Neural progenitor cell (in vitro differentiated cells): ENCODE data around the gene ENPP6. TPM values are rescaled to one million over a fixed set of nuclear protein-coding genes. Genes with fewer than 3 reads are reported as not detected.

Source experiments
- DNase-seq: peaks from one replicate; pipeline ENCODE4 v3.0.0-alpha.2; 2016; ENCODE audit warnings: low spot score
- H2AFZ ChIP-seq: fragments of 200-600 bp; sonication (generic); replicated peaks from 2 replicates; pipeline ENCODE4 v1.6.1; 2016; ENCODE audit warnings: antibody characterized with exemption
- H3F3A ChIP-seq: fragments of 200-600 bp; sonication (generic); 2 replicates; pipeline ENCODE4 v1.6.1; 2016; ENCODE audit warnings: antibody characterized with exemption, low read depth
- H3K27ac ChIP-seq: fragments of 200-600 bp; sonication (generic); 2 replicates; pipeline ENCODE4 v1.5.1; 2016; ENCODE audit warnings: mild to moderate bottlenecking
- H3K27me3 ChIP-seq: fragments of 200-600 bp; sonication (generic); 2 replicates; pipeline ENCODE4 v1.6.1; 2016; ENCODE audit warnings: mild to moderate bottlenecking, moderate library complexity
- H3K36me3 ChIP-seq: fragments of 200-600 bp; sonication (generic); 2 replicates; pipeline ENCODE4 v1.5.1; 2016
- H3K4me1 ChIP-seq: fragments of 200-600 bp; sonication (generic); 2 replicates; pipeline ENCODE4 v1.6.1; 2016; ENCODE audit warnings: mixed run types
- H3K4me2 ChIP-seq: fragments of 200-600 bp; sonication (generic); 2 replicates; pipeline ENCODE4 v1.6.1; 2016
- H3K4me3 ChIP-seq: fragments of 200-600 bp; sonication (generic); 2 replicates; pipeline ENCODE4 v1.5.1; 2016
- H3K79me2 ChIP-seq: fragments of 200-600 bp; sonication (generic); 2 replicates; pipeline ENCODE4 v1.6.1; 2016; ENCODE audit warnings: low read depth
- H3K9ac ChIP-seq: fragments of 200-600 bp; sonication (generic); 2 replicates; pipeline ENCODE4 v1.6.1; 2016
- H3K9me3 ChIP-seq: fragments of 200-600 bp; sonication (generic); 2 replicates; pipeline ENCODE4 v1.5.1; 2016; ENCODE audit warnings: low read depth
- H4K20me1 ChIP-seq: fragments of 200-600 bp; sonication (generic); 2 replicates; pipeline ENCODE4 v1.6.1; 2016; ENCODE audit warnings: low read depth
- H3K27ac Mint-ChIP-seq: 3 replicates; pipeline ENCODE4 v1.8.0; 2021; ENCODE audit warnings: mixed read lengths
- H3K27me3 Mint-ChIP-seq: 2 replicates; pipeline ENCODE4 v1.8.0; 2022; ENCODE audit warnings: low read depth, mild to moderate bottlenecking, inconsistent platforms, moderate library complexity, mixed read lengths; ENCODE audit not compliant: insufficient read depth
- H3K36me3 Mint-ChIP-seq: 3 replicates; pipeline ENCODE4 v1.8.0; 2021; ENCODE audit warnings: mixed read lengths
- H3K4me1 Mint-ChIP-seq: 3 replicates; pipeline ENCODE4 v1.8.0; 2021; ENCODE audit warnings: mixed read lengths
- H3K4me3 Mint-ChIP-seq: 3 replicates; pipeline ENCODE4 v1.8.0; 2021; ENCODE audit warnings: mild to moderate bottlenecking, moderate library complexity, mixed read lengths
- H3K9me3 Mint-ChIP-seq: 3 replicates; pipeline ENCODE4 v1.8.0; 2020; ENCODE audit warnings: mixed read lengths
- CTCF ChIP-seq: fragments of 200-600 bp; sonication (generic); IDR thresholded peaks from 2 replicates; pipeline ENCODE4 v1.5.1; 2017; ENCODE audit warnings: antibody characterized with exemption, mild to moderate bottlenecking
- EZH2 ChIP-seq: fragments of 200-600 bp; sonication (generic); IDR thresholded peaks from 2 replicates; pipeline ENCODE4 v1.6.1; 2017; ENCODE audit warnings: antibody characterized with exemption, mild to moderate bottlenecking, moderate library complexity
- EZH2phosphoT487 ChIP-seq: fragments of 200-600 bp; sonication (generic); IDR thresholded peaks from 2 replicates; pipeline ENCODE4 v1.6.1; 2017; ENCODE audit warnings: antibody characterized with exemption
- total RNA-seq: library from RNA; depleted of rRNA; stranded (reverse); fragments of >200 nt; gene quantifications from 2 replicates; pipeline ENCODE4 v1.2.3, GENCODE V29; 2015; ENCODE audit warnings: low replicate concordance

Gene ENPP6
- total RNA-seq, result not detected in 2 replicates

- Histone ChIP-seq H3K9me3 (no peaks in the 10 kb centered on the region), H3K4me3 (no peak within 1 kb of the TSS), H3K27ac (no peak within 1 kb of the TSS), H3K27me3 (no peaks in the 10 kb centered on the region), H3K79me2 (no peaks in the 10 kb centered on the region), H2AFZ (no peak within 1 kb of the TSS), H3K4me2 (no peak within 1 kb of the TSS), H3K9ac (no peak within 1 kb of the TSS), H3K4me1 (no peaks in the 10 kb centered on the region), H4K20me1 (no peaks in the 10 kb centered on the region), H3F3A (no peaks in the 10 kb centered on the region), H3K36me3 (no peaks in the 10 kb centered on the region)
- H3K4me1 Mint-ChIP-seq, result peaks cover 24% of the 10 kb centered on the region
- peak within 1 kb of the TSS; percentile 3 for H3K27ac Mint-ChIP-seq
- H3K27me3 Mint-ChIP-seq, result peaks cover 4% of the 10 kb centered on the region
- peaks cover 3% of the 10 kb centered on the region for H3K9me3 Mint-ChIP-seq
- H3K4me3 Mint-ChIP-seq, result no peak within 1 kb of the TSS
- no peak for DNase-seq
- H3K36me3 Mint-ChIP-seq, result no peaks in the 10 kb centered on the region
- no peak for TF ChIP-seq CTCF
- no peak for TF ChIP-seq EZH2phosphoT487
- TF ChIP-seq EZH2, result no peak
These were observed at the start of gene ENPP6 for GRCh38 chr4:184217634-184218033. ENPP6 (minus strand) TSS chr4:184217873; CDS start chr4:184217819, 54 bp downstream.

- Histone ChIP-seq H3K27ac (no peak overlapping the region), H3K4me1 (peaks cover 8% of the 10 kb centered on the region), H3K9ac (no peak overlapping the region), H2AFZ (no peak overlapping the region), H3K36me3 (no peaks in the 10 kb centered on the region), H3K27me3 (no peaks in the 10 kb centered on the region), H3K79me2 (no peaks in the 10 kb centered on the region), H3K4me3 (no peak overlapping the region), H4K20me1 (no peaks in the 10 kb centered on the region), H3F3A (peaks cover 6% of the 10 kb centered on the region), H3K4me2 (no peak overlapping the region), H3K9me3 (no peaks in the 10 kb centered on the region)
- Mint-ChIP-seq H3K36me3 (no peaks in the 10 kb centered on the region), H3K27ac (no peak overlapping the region), H3K4me3 (no peak overlapping the region), H3K27me3 (no peaks in the 10 kb centered on the region), H3K4me1 (peaks cover 31% of the 10 kb centered on the region), H3K9me3 (no peaks in the 10 kb centered on the region)
- TF ChIP-seq EZH2phosphoT487 (no peak), CTCF (no peak), EZH2 (no peak)
- DNase-seq, result no peak
These were observed 49.5 kb upstream of the ENPP6 start for GRCh38 chr4:184267206-184267608.

GRCh38 chr4:184265546-184266351 lies 48.1 kb upstream of the ENPP6 start:
- H3K27me3 Mint-ChIP-seq, result no peaks in the 10 kb centered on the region
- H4K20me1 ChIP-seq, result no peaks in the 10 kb centered on the region
- H3K27ac Mint-ChIP-seq, result no peak overlapping the region
- H3K4me2 ChIP-seq, result no peak overlapping the region
- H3K9me3 ChIP-seq, result no peaks in the 10 kb centered on the region
- H3K36me3 ChIP-seq, result no peaks in the 10 kb centered on the region
- TF ChIP-seq EZH2, result no peak
- no peak for TF ChIP-seq CTCF
- no peak for TF ChIP-seq EZH2phosphoT487
- H3K9me3 Mint-ChIP-seq, result no peaks in the 10 kb centered on the region
- no peak overlapping the region for H3K4me3 ChIP-seq
- no peaks in the 10 kb centered on the region for H3K36me3 Mint-ChIP-seq
- H3K9ac ChIP-seq, result no peak overlapping the region
- H3K27me3 ChIP-seq, result no peaks in the 10 kb centered on the region
- peaks cover 8% of the 10 kb centered on the region for H3K4me1 ChIP-seq
- H3F3A ChIP-seq, result peaks cover 6% of the 10 kb centered on the region
- no peak overlapping the region for H3K27ac ChIP-seq
- no peak overlapping the region for H3K4me3 Mint-ChIP-seq
- H3K79me2 ChIP-seq, result no peaks in the 10 kb centered on the region
- peaks cover 31% of the 10 kb centered on the region for H3K4me1 Mint-ChIP-seq
- DNase-seq, result no peak
- peak overlapping the region; percentile 43 for H2AFZ ChIP-seq
